HCEC 1CT (cell line): ENCODE results near the gene ACO2.
A peak's percentile ranks its signal among the peaks of the same experiment; 100 is the strongest.
"Not testable (repeated sequence)": the region's sequence is repeated elsewhere in the genome, so short reads cannot be mapped to it uniquely, and the experiment has no call there.

Experiments
- DNase-seq: peaks from one replicate; pipeline ENCODE4 v3.0.0-alpha.2; 2017

Gene ACO2

GRCh38 chr22:41468381-41469217, at the start of gene ACO2, which contains the start of gene PHF5A:
TSS of gene ACO2 (plus strand) at chr22:41469117. CDS start at chr22:41469147, 30 bp downstream.
TSS of gene PHF5A (minus strand) at chr22:41468692. CDS start at chr22:41468653, 39 bp downstream.
- peak; percentile 98 for DNase-seq

DNA sequence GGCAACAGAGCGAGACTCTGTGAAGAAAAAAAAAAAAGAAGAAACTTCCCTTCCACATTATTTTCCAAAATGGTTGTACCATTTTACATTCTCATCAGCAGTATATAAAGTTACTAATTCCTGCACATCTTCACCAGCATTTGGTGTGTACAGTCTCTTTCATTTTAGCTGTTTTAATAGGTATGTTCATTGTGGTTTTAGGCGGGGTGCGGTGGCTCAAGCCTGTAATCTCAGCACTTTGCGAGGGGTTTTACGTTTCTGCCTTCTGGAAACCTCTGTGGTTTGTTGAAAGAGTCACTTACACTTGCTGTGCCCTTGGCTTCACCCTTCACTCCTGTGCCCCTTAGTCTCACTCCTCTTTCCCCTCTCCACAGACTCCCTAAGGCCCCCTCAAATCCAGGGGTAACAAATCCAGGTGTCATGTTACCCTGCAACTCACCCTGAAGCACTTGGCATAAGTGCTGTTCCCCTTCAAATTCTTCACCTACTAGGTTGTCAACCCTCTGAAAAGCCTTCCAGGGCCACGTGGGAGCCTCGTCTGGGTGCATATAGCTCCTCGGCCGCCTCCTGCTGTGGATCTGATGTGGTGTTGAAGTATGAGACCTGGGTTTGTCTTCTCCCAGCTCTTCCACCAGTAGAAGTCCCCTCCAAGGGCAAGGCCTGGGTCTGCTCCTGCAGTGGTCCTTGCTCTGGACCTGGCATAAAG, 43.1 kb upstream of the ACO2 start:
- no peak for DNase-seq

DNA sequence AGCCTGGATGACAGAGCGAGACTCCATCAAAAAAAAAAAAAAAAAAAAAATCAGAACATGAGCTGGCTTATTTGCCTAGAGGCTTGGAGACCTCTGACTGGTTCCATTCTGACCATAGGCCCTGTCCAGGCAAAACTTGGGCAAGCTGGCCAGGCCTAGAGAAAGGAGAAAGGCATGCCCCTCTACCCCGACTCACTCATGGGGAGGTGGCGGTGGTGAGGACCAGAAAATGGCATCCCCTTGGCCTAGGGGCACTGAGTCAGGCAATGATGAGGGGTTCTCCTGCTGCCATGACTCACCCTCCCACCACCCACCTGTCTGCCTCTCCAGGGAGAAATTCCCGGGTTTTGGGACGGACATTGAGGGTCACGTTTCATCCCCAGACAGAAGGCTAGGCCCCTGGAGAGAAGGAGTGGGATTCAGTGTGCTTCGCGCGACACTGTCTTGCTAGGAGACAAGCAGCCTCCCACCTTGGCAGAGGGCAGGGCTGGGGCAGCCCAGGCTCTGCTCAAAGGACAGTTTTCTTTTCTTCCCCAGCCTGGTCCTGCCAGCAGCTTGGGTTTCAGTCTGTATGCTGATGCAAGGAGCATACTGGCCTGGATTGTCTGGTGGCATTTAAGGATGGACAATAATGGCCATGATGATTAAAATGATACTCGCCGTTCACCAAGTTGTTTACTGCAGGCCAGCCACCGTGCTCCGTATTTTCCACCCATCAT, 39.5 kb upstream of the ACO2 start:
- DNase-seq, result no peak

GRCh38 chr22:41429951-41430332, 39.0 kb upstream of the ACO2 start:
- DNase-seq, result no peak

- DNase-seq, result no peak
Observed at GRCh38 chr22:41431656-41432055, 37.3 kb upstream of the ACO2 start.

DNA sequence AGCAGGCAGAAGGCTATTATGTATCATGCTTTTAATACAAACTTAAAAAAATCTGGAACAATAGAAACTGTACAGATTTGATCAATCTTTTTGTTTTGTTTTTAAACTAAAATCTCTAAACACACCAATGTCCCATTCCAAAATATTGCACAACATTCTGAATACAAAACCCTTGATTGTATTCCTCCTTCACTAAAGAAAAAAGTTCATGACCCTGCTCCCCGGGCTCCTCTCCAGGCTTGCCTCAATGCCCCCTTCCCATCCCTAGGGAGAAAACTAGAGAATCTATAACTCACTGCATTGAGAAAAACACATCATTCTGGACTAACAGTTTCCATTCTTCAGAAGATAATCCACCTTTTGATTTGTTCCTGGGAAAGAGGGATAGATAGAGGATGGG, 35.4 kb upstream of the ACO2 start:
- DNase-seq, result not testable (repeated sequence)

DNA sequence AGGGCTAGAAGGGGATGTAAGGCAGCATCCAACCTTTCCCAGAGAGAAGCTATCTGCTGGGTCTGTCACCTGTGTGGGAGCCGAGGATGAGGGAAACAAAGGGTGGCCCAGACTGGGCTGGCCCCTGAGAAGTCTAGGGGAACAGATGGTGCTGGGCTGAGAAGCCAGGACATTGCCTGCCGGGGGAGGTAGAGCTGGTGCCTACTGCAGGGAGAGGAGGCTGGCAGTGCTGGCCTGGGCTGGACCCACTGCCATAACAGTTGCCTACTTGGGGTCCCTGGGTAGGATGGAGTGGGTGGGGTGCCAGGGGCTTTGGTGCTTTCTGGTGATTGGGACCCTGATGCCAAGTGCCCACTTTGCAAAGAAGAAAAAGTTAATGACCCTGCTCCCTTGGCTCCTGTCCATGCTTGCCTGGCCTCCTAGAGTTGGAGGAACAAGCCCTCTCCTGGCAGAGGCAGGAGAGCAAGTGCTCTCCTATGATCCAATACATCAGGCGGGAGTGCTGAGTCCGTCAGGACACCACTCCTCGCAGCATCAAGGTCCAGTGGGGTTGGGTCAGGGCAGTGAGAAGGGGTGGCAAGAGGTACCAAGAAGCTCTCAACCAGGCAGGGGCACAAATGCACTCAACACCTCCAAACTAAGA, 34.4 kb upstream of the ACO2 start:
- DNase-seq, result not testable (repeated sequence)

- DNase-seq, result no peak
Observed at GRCh38 chr22:41435560-41435959, 33.4 kb upstream of the ACO2 start.

GRCh38 chr22:41436322-41437113, 32.4 kb upstream of the ACO2 start:
- no peak for DNase-seq

- DNase-seq, result no peak
Observed at GRCh38 chr22:41437198-41437597, 31.7 kb upstream of the ACO2 start.

DNA sequence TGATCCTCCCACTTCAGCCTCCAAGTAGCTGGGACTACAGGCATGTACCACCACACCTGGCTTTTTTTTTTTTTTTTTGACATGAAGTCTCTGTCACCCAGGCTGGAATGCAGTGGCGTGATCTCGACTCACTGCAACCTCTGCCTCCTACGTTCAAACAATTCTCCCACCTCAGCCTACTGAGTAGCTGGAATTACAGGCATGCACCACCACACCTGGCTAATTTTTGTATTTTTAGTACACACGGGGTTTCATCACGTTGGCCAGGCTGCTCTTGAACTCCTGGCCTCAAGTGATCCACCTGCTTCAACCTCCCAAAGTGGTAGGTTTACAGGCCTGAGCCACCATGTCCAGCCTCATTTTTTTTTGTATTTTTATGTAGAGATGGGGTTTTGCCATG, 28.4 kb upstream of the ACO2 start:
- DNase-seq, result not testable (repeated sequence)

GRCh38 chr22:41442240-41442792, 26.6 kb upstream of the ACO2 start:
- no peak for DNase-seq

GRCh38 chr22:41444360-41445128, 24.4 kb upstream of the ACO2 start:
- peak; percentile 94 for DNase-seq

DNA sequence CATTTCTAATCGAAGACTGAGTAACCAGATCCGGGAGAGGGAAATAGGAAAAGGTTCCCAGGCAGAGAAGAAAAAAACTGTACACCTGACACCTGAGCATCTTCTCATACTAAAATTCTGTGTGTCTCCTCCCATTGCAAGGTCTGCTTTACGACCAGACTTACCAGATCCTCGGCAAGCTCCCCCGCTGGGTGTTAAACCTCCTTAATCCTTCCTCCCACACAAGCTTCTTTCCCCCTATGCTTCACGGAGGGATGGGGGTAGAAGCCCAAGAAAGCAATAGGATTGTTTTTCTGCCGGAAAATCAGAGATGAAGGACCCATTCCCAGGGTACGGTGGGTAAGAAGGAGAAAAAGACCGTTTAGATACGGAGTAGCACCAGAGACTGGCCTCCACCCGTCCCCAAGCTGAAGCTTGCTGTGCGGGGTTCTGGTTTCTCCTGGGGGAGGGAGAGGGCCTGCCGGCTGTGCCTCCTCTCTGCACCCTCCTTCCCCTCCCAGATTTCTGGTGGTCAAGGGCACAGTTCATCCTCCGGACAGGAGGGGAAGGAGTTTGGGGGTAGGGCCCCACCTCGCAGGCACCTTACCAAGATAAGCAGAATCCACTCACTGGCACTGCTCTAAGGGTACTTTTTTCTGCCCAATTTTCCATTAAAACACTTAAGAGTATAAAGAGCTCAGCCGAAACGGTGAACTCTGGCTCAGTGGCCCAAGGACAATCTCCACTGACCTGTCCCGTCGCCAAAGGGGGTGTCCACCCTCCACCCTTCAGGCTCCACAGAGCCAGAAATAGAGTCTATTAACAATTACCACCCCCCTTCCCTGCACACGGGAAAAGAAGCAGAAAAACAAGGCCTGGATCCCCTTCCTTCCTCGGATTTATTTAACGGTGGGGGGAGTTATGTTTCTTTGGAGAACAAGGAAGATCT, 23.5 kb upstream of the ACO2 start:
- DNase-seq, result peak; percentile 10

DNA sequence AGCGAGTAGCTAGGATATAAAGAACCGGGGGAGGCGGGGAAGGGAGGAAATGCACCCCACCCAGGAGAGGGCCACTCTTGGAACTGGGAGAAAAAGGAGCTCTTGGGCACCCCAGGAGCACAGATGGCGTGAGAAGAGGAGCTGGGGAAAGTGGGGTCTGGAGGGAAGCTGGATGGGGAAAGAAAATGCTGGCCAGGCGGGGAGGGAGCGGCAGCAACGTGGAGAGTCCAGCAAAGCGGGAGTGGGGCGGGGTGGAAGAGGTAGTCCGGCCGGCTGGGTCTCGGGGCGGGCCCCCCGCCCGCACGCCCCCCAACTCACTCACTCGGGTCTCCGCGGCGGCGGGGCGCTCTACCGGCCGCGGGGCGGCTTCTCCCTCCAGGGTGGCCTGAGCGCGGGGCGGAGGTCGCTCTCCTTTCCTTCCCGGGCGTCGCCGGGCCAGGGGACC, 22.8 kb upstream of the ACO2 start:
- peak; percentile 13 for DNase-seq

DNA sequence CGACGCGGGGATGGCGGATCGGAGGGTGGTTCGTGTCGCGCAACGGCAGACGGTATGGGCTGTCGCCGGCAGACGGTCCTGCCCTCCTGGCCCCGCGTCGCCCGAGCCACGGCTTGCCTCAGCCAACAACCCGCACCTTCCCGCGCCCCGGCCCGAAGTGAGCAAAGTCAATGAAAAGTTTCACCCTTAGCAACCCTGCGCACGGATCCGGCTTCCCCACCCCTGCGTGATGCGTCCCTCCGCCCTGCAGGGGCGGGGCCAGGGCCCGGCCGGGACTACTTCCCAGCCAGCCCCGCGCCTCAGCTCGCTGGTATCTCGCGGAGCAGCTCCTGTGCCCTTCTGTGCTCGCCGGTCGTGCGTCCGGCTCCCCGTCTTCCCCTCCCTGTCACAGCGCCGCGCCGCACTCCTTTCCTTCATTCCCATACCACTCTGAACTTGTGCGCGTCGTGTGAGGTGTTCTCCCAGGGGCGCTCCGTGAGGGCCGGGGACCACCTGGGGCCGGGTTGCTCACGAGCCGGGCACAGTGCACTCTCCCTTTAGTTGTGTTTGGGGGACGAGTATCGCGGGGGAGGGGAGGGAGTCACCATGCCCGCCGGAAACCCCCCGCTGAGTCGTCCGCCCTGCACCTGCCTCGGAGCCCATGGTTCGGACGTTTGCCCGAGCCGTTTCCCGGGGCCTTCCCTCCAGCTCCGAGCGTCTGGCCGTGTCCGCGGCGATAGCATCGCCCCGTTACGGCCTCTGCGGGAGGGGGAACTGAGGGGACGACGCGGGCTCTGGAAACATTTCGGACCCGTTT, 22.1 kb upstream of the ACO2 start, which contains the start of gene TOB2:
Gene TOB2, minus strand, starts transcription at position 163 of the 796 bp plus-strand sequence. CDS start 9,456 bp downstream, outside the sequence.
- peak; percentile 97 for DNase-seq

DNA sequence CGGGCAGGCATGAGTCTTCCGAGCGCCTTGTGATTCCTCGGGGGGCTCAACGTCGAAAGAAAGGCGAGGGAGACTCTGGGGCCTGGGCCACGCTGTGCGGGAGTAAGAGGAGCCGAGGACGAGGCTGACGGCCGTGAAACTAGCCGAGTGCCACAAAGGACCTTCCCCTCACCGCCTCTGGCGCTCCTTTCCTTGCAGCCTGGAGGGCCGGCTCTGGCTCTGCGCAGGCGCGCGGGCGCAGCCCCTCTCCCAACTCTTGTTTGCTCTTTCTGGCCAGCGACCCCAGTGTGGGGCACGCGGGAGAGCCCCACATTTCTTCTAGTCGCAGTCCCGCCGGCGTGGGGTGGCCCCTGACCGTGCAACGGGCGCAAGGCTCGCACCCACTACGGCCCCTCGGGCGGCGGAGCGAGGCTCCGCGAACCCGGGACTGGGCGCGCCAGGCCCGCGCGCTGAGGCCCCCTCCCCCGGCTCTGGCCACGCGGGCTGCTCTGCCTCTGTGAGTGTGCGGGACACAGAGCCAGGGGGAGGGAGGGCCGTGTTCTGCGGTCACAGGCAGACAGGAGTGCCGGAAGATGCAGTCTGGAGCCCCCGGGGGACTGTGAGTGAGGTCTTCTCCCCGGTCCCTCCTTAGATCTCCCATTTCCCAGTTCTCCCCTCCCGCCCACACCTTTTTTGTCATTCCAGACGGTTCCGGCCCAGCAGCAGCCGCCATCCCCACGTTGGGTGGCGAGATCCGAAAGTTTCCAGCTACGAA, 21.3 kb upstream of the ACO2 start:
- peak; percentile 62 for DNase-seq
